GM12891 (cell line): ENCODE measurements around the gene CCN5.

Experiments
- DNase-seq: peaks from one replicate; pipeline ENCODE4 v3.0.0; 2011; ENCODE audit warnings: low spot score; ENCODE audit not compliant: insufficient read length
- FAIRE-seq: peaks from 2 replicates; lab custom pipeline; 2011; peaks lifted over from hg19 to GRCh38; lab: Jason Lieb, UNC
- PAX5 ChIP-seq: IDR thresholded peaks from 2 replicates; pipeline ENCODE4 v1.6.1; 2011; ENCODE audit warnings: low read length, moderate library complexity, mild to moderate bottlenecking; ENCODE audit not compliant: insufficient read depth, severe bottlenecking
- POLR2A ChIP-seq: IDR thresholded peaks from 2 replicates; pipeline ENCODE4 v1.6.1; 2011; ENCODE audit warnings: low read depth, low read length, control low read depth
- POLR2AphosphoS5 ChIP-seq: IDR thresholded peaks from 2 replicates; pipeline ENCODE4 v1.6.1; 2011; ENCODE audit warnings: low read depth, low read length, control low read depth
- POU2F2 ChIP-seq: IDR thresholded peaks from 2 replicates; pipeline ENCODE4 v1.6.1; 2011; ENCODE audit warnings: low read depth, mild to moderate bottlenecking, control low read depth, low read length, moderate library complexity
- SPI1 ChIP-seq: IDR thresholded peaks from 2 replicates; pipeline ENCODE4 v1.6.1; 2011; ENCODE audit warnings: low read depth, low read length, control low read depth
- TAF1 ChIP-seq: IDR thresholded peaks from 2 replicates; pipeline ENCODE4 v1.6.1; 2011; ENCODE audit warnings: low read depth, low read length, control low read depth

The CCN5 gene

GRCh38 chr20:44743916-44744655 lies 28.9 kb downstream of the CCN5 start:
- DNase-seq (no peak), FAIRE-seq (no peak)
- TF ChIP-seq POLR2AphosphoS5, result no peak
- no peak for TF ChIP-seq PAX5
- TF ChIP-seq SPI1, result no peak
- TF ChIP-seq TAF1, result no peak
- TF ChIP-seq POU2F2, result no peak
- no peak for TF ChIP-seq POLR2A

DNA sequence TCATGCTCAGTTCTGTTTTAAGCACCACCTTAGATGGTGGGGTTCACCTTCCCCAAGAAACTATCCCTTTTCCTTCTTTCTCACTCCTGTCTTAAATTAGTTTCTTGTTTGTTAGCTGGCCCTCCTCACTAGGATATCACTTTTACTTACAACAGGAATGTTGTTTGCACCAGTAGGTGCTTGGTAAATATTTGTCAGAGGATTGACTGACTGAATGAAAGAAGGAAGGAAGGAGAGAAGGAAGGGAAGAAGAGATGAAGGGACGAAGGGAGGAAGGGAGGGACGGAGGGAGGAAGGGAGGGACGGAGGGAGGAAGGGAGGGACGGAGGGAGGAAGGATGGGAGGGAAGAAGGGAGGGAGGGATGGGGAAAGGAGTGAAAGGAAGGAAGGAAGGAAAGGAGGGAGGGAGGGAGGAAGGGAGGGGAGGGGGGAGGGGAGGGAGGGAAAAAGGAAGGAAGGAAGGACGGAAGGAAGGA lies 30.0 kb downstream of the CCN5 start:
- FAIRE-seq, result no peak
- TF ChIP-seq POLR2A, result no peak
- TF ChIP-seq POU2F2, result no peak
- no peak for TF ChIP-seq SPI1
- no peak for TF ChIP-seq TAF1
- TF ChIP-seq PAX5, result no peak
- TF ChIP-seq POLR2AphosphoS5, result no peak
- no peak for DNase-seq

- FAIRE-seq, result no peak
Observed at GRCh38 chr20:44745598-44746366, 30.6 kb downstream of the CCN5 start, which contains the start of gene KCNK15. TSS of gene KCNK15 (plus strand) at chr20:44745865. CDS start at chr20:44745911, 46 bp downstream.

DNA sequence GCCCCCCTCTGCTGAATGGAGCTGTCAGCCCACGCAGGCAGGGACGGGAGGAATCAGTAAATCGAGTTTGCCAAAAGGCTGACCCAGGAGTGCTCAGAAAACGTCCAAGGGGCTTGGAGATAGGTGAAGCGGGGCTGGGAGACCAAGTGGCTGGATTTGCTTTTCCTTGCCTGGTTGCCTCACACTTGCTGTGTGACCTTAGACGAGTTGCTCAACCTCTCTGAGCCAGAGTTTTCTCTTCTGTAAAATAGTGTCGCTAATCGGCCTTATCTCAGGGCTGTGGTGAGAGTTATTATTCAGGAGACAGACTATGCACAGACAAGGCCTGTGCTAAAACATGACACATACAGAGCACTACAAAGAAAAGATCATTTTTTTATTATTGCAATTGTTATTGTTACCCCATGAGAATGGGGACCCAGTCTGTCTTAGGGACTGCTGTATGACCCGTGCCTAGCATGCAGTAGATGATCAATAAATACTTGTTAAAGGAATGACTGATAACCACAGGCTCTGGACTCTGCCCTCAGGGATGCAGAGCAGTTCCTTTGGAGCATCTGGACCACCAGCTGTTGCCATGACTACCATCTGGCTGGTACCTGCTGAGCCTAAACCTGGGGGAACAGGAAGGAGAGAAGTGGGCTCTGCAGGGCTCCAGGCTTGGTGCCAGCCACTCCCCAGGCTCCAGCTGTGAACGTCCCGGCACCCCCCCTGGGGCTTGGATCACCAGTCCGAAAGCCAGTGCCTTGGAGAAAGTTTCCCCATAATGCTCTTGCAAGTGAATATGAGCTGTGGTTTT lies 31.4 kb downstream of the CCN5 start:
- no peak for DNase-seq
- TF ChIP-seq POLR2A (no peak), TAF1 (no peak), POU2F2 (no peak), POLR2AphosphoS5 (no peak), SPI1 (no peak), PAX5 (no peak)
- no peak for FAIRE-seq

More at GRCh38 chr20:44745598-44746366, 30.6 kb downstream of the CCN5 start, which contains the start of gene KCNK15:
- DNase-seq, result peak; percentile 43
- TF ChIP-seq POLR2A (no peak), SPI1 (no peak), PAX5 (no peak), TAF1 (no peak), POU2F2 (no peak), POLR2AphosphoS5 (no peak)

GRCh38 chr20:44747166-44748004 lies 32.2 kb downstream of the CCN5 start:
- peak; percentile 69 for DNase-seq
- TF ChIP-seq SPI1 (no peak), TAF1 (no peak), POLR2AphosphoS5 (no peak), POU2F2 (no peak), POLR2A (no peak), PAX5 (no peak)
- FAIRE-seq, result peak; percentile 65

- FAIRE-seq (no peak), DNase-seq (no peak)
- TF ChIP-seq POLR2A (no peak), POU2F2 (no peak), POLR2AphosphoS5 (no peak), TAF1 (no peak), SPI1 (no peak), PAX5 (no peak)
Observed at GRCh38 chr20:44748005-44748370, 32.8 kb downstream of the CCN5 start.

GRCh38 chr20:44750081-44750805 lies 35.1 kb downstream of the CCN5 start:
- no peak for TF ChIP-seq TAF1
- no peak for TF ChIP-seq PAX5
- TF ChIP-seq POLR2A, result no peak
- TF ChIP-seq POU2F2, result no peak
- TF ChIP-seq SPI1, result no peak
- no peak for TF ChIP-seq POLR2AphosphoS5
- DNase-seq (no peak), FAIRE-seq (no peak)

- TF ChIP-seq POU2F2, result no peak
- no peak for TF ChIP-seq POLR2A
- TF ChIP-seq SPI1, result no peak
- no peak for TF ChIP-seq TAF1
- TF ChIP-seq PAX5, result no peak
- TF ChIP-seq POLR2AphosphoS5, result no peak
- FAIRE-seq (no peak), DNase-seq (no peak)
Observed at GRCh38 chr20:44752099-44752931, 37.1 kb downstream of the CCN5 start.
